Left lung (tissue), 10 donors: ENCODE data around the gene CABP4. TPM values are rescaled to one million over a fixed set of nuclear protein-coding genes. Genes with fewer than 3 reads are reported as not detected.

Source experiments
- ATAC-seq: fragments of 200-7000 bp; cut with Tn5 transposase; one replicate; pipeline ENCODE4 v1.9.1; 2020; ENCODE audit warnings: moderate library complexity
- DNase-seq, 4 donors: peaks; one replicate each; pipeline ENCODE4 v3.0.0-alpha.2; 2013 to 2020
- H3K27ac ChIP-seq, 2 donors: fragments of 200-600 bp; sonication (generic) in 1 of 2; one replicate each; pipeline versions ENCODE4 v1.5.0 to v1.8.0; 2020 to 2021
- H3K27me3 ChIP-seq, 2 donors: fragments of 200-600 bp; sonication (generic) in 1 of 2; one replicate each; pipeline versions ENCODE4 v1.5.0 to v1.8.0; 2020 to 2021
- H3K36me3 ChIP-seq, 2 donors: fragments of 200-600 bp; sonication (generic) in 1 of 2; one replicate each; pipeline versions ENCODE4 v1.5.0 to v1.8.0; 2020 to 2021
- H3K4me1 ChIP-seq, 2 donors: fragments of 200-600 bp; one replicate each; pipeline ENCODE4 v1.8.0; 2021
- H3K4me3 ChIP-seq, 2 donors: fragments of 200-600 bp; sonication (generic) in 1 of 2; one replicate each; pipeline versions ENCODE4 v1.5.0 to v1.8.0; 2020 to 2021; ENCODE audit warnings: mild to moderate bottlenecking in 1 of 2
- H3K9me3 ChIP-seq, 2 donors: fragments of 200-600 bp; sonication (generic) in 1 of 2; one replicate each; pipeline versions ENCODE4 v1.5.0 to v1.8.0; 2020 to 2021
- CTCF ChIP-seq, 2 donors: fragments of 200-600 bp; sonication (generic) in 1 of 2; IDR thresholded peaks; one replicate each; pipeline versions ENCODE4 v1.5.0 to v1.8.0; 2021; ENCODE audit warnings: antibody characterized with exemption in 2 of 2
- intact Hi-C, 2 donors: fragments of 100-400 bp; cut with DNase I; formaldehyde crosslinking; loops; one replicate each; pipeline versions ENCODE4 v1.11.2 to v1.14.2; 2022
- microRNA-seq, 2 donors: library from miRNA; unstranded; fragments of <30 nt; microRNA quantifications; one replicate each; pipeline ENCODE4, GENCODE V29; 2019
- polyA plus RNA-seq, 6 donors: library from polyadenylated mRNA; unstranded; fragments of 120-200 nt; gene quantifications; one replicate each; pipeline ENCODE4 v1.2.1, GENCODE V29; 2013; ENCODE audit not compliant: insufficient read length in 6 of 6
- total RNA-seq, 2 donors: library from RNA; stranded (reverse); fragmentation: NEBNext Ultra II Directional; extraction: Animal tissue kit (Norgen Biotek cat#: 25700); gene quantifications; one replicate each; pipeline ENCODE4 v1.2.1, GENCODE V29; 2021
- donor health status: DM: no; HTN: yes; CAD: no.
- donor health status: DM: no; HTN: no; CAD: no.

Gene CABP4
- total and polyA plus RNA-seq, 8 donors: 1.4 to 2.8 (median 2.2) TPM

GRCh38 chr11:67507242-67507863, 52.2 kb downstream of the CABP4 start:
- ATAC-seq (peak; percentile 28), DNase-seq (no peak)
- no peaks in the 10 kb centered on the region for H3K9me3 ChIP-seq
- H3K27me3 ChIP-seq: peaks cover 0 to 41% of the 10 kb centered on the region in 2 donors
- peak overlapping the region; percentile 83 to 94 for H3K4me3 ChIP-seq
- H3K36me3 ChIP-seq: peaks cover 0 to 12% of the 10 kb centered on the region in 2 donors
- H3K4me1 ChIP-seq: peaks cover 24 to 55% of the 10 kb centered on the region in 2 donors
- intact Hi-C loops: loop anchor here in 1 of 2 donors (5.0 kb wide), 1 partner anchor 115 kb away; the partner anchor contains the start of gene RAD9A
- H3K27ac ChIP-seq: peak overlapping the region; percentile 97 to 99
- TF ChIP-seq CTCF (IDR thresholded peaks at IDR 0.05): no peak

- no peaks in the 10 kb centered on the region for H3K9me3 ChIP-seq
- peak within 1 kb of the TSS; percentile 83 to 94 for H3K4me3 ChIP-seq
- ATAC-seq (peak; percentile 82), DNase-seq (peak; percentile 90 to 100 (median 98))
- intact Hi-C loops: loop anchor here in 1 of 2 donors (5.0 kb wide), 1 partner anchor 116 kb away; the partner anchor contains the start of gene RAD9A
- H3K36me3 ChIP-seq: peaks cover 0 to 7% of the 10 kb centered on the region in 2 donors
- no peak for TF ChIP-seq CTCF (IDR thresholded peaks at IDR 0.05)
- peaks cover 0 to 46% of the 10 kb centered on the region in 2 donors for H3K27me3 ChIP-seq
- peak within 1 kb of the TSS; percentile 97 to 99 for H3K27ac ChIP-seq
- peaks cover 24 to 52% of the 10 kb centered on the region in 2 donors for H3K4me1 ChIP-seq
Observed at GRCh38 chr11:67507864-67508485, 52.8 kb downstream of the CABP4 start, which contains the start of gene CDK2AP2. TSS of gene CDK2AP2 (minus strand) at chr11:67508162. CDS start at chr11:67508082, 80 bp downstream.

- Histone ChIP-seq H3K9me3 (no peaks in the 10 kb centered on the region), H3K27ac (peak overlapping the region; percentile 97 to 99), H3K36me3 (peaks cover 0 to 7% of the 10 kb centered on the region in 2 donors), H3K27me3 (peaks cover 0 to 49% of the 10 kb centered on the region in 2 donors), H3K4me3 (peak overlapping the region; percentile 83 to 94), H3K4me1 (peaks cover 21 to 46% of the 10 kb centered on the region in 2 donors)
- DNase-seq (peak; percentile 93 to 98 (median 97)), ATAC-seq (peak; percentile 52)
- TF ChIP-seq CTCF (IDR thresholded peaks at IDR 0.05): no peak
- intact Hi-C loops: loop anchor here in 1 of 2 donors (5.0 kb wide), 1 partner anchor 116 kb away; the partner anchor contains the start of gene RAD9A
Observed at GRCh38 chr11:67508486-67509121, 53.5 kb downstream of the CABP4 start.

- DNase-seq (no peak), ATAC-seq (no peak)
- TF ChIP-seq CTCF (IDR thresholded peaks at IDR 0.05): no peak
- Histone ChIP-seq H3K4me1 (peaks cover 18 to 32% of the 10 kb centered on the region in 2 donors), H3K27me3 (peaks cover 0 to 40% of the 10 kb centered on the region in 2 donors), H3K27ac (no peak overlapping the region), H3K9me3 (no peaks in the 10 kb centered on the region), H3K36me3 (peaks cover 0 to 7% of the 10 kb centered on the region in 2 donors), H3K4me3 (no peak overlapping the region)
- intact Hi-C loops: no loop called here
Observed at GRCh38 chr11:67510023-67510345, 54.8 kb downstream of the CABP4 start.

Small RNAs within 50 kb of the gene (microRNA-seq; reads per million reads assigned to microRNA genes)
- gene MIR6752: 0.27 to 0.34 reads per million in 2 donors

Other genes with a start within 250 kb of the CABP4 start
- 100 to 1,000 TPM in 1 of 2 donors, 10 to 100 TPM in 1; 55.2 to 118 TPM for gene GRK2, start 188.9 kb upstream of the CABP4 start, total RNA-seq
- gene GRK2, start 188.9 kb upstream of the CABP4 start, polyA plus RNA-seq: 10 to 100 TPM; 56.9 to 79.9 (median 59.4) TPM
- 10 to 100 TPM; 48.0 to 81.2 TPM for gene ANKRD13D, start 166.1 kb upstream of the CABP4 start, total RNA-seq
- 10 to 100 TPM; 34.5 to 61.0 (median 49.6) TPM for gene ANKRD13D, start 166.1 kb upstream of the CABP4 start, polyA plus RNA-seq
- gene SSH3, start 151.8 kb upstream of the CABP4 start, total RNA-seq: 10 to 100 TPM; 28.7 to 44.9 TPM
- gene SSH3, start 151.8 kb upstream of the CABP4 start, polyA plus RNA-seq: 10 to 100 TPM; 23.0 to 34.5 (median 28.3) TPM
- 10 to 100 TPM; 67.7 to 77.3 TPM for gene POLD4, start 101.8 kb upstream of the CABP4 start, total RNA-seq
- gene POLD4, start 101.8 kb upstream of the CABP4 start, polyA plus RNA-seq: 10 to 100 TPM; 26.7 to 35.1 (median 32.5) TPM
- gene CLCF1, start 81.8 kb upstream of the CABP4 start, total RNA-seq: 1 to 10 TPM; 7.3 to 9.2 TPM
- gene CLCF1, start 81.8 kb upstream of the CABP4 start, polyA plus RNA-seq: 10 to 100 TPM; 10.9 to 15.3 (median 12.3) TPM
- gene RAD9A, start 63.4 kb upstream of the CABP4 start, total RNA-seq: 10 to 100 TPM; 18.4 to 21.5 TPM
- gene RAD9A, start 63.4 kb upstream of the CABP4 start, polyA plus RNA-seq: 10 to 100 TPM; 22.9 to 31.3 (median 24.5) TPM
- gene PPP1CA, start 53.5 kb upstream of the CABP4 start, total RNA-seq: 100 to 1,000 TPM; 138 to 173 TPM
- 100 to 1,000 TPM; 108 to 144 (median 139) TPM for gene PPP1CA, start 53.5 kb upstream of the CABP4 start, polyA plus RNA-seq
- 10 to 100 TPM in 1 of 2 donors, 1 to 10 TPM in 1; 8.0 to 15.5 TPM for gene TBC1D10C, start 51.3 kb upstream of the CABP4 start, total RNA-seq
- 1 to 10 TPM; 4.2 to 6.5 (median 5.1) TPM for gene TBC1D10C, start 51.3 kb upstream of the CABP4 start, polyA plus RNA-seq
- gene CARNS1, start 39.7 kb upstream of the CABP4 start, total RNA-seq: 1 to 10 TPM in 1 of 2 donors, under 1 TPM in 1; 0.71 to 1.2 TPM
- gene CARNS1, start 39.7 kb upstream of the CABP4 start, polyA plus RNA-seq: 1 to 10 TPM; 2.9 to 5.6 (median 4.1) TPM
- gene RPS6KB2, start 26.9 kb upstream of the CABP4 start, total RNA-seq: 10 to 100 TPM; 37.7 to 44.1 TPM
- gene RPS6KB2, start 26.9 kb upstream of the CABP4 start, polyA plus RNA-seq: 10 to 100 TPM; 39.6 to 47.0 (median 42.0) TPM
- 10 to 100 TPM in 1 of 2 donors, 1 to 10 TPM in 1; 5.4 to 12.5 TPM for gene PTPRCAP, start 17.7 kb upstream of the CABP4 start, total RNA-seq
- 1 to 10 TPM; 1.6 to 3.0 (median 2.2) TPM for gene PTPRCAP, start 17.7 kb upstream of the CABP4 start, polyA plus RNA-seq
- gene CORO1B, start 11.9 kb upstream of the CABP4 start, total RNA-seq: 100 to 1,000 TPM; 111 to 119 TPM
- 10 to 100 TPM; 43.5 to 61.1 (median 50.4) TPM for gene CORO1B, start 11.9 kb upstream of the CABP4 start, polyA plus RNA-seq
- gene GPR152, start 2.6 kb upstream of the CABP4 start, total RNA-seq: not detected
- gene GPR152, start 2.6 kb upstream of the CABP4 start, polyA plus RNA-seq: not detected
- 10 to 100 TPM; 45.9 to 51.8 TPM for gene TMEM134, start 13.9 kb downstream of the CABP4 start, total RNA-seq
- 10 to 100 TPM; 33.4 to 51.8 (median 43.3) TPM for gene TMEM134, start 13.9 kb downstream of the CABP4 start, polyA plus RNA-seq
- 10 to 100 TPM; 61.7 to 68.2 TPM for gene AIP, start 27.7 kb downstream of the CABP4 start, total RNA-seq
- 10 to 100 TPM; 55.7 to 62.5 (median 60.4) TPM for gene AIP, start 27.7 kb downstream of the CABP4 start, polyA plus RNA-seq
- 10 to 100 TPM; 51.6 to 55.5 TPM for gene PITPNM1, start 50.0 kb downstream of the CABP4 start, total RNA-seq
- 10 to 100 TPM; 15.5 to 36.3 (median 20.5) TPM for gene PITPNM1, start 50.0 kb downstream of the CABP4 start, polyA plus RNA-seq
- gene CDK2AP2, start 52.8 kb downstream of the CABP4 start, total RNA-seq: 10 to 100 TPM; 82.2 to 92.8 TPM
- 10 to 100 TPM; 25.8 to 40.0 (median 29.2) TPM for gene CDK2AP2, start 52.8 kb downstream of the CABP4 start, polyA plus RNA-seq
- not detected for gene CABP2, start 68.1 kb downstream of the CABP4 start, total RNA-seq
- not detected for gene CABP2, start 68.1 kb downstream of the CABP4 start, polyA plus RNA-seq
- 1,000 to 10,000 TPM in 1 of 2 donors, 100 to 1,000 TPM in 1; 790 to 1,058 TPM for gene GSTP1, start 128.5 kb downstream of the CABP4 start, total RNA-seq
- 100 to 1,000 TPM; 651 to 768 (median 717) TPM for gene GSTP1, start 128.5 kb downstream of the CABP4 start, polyA plus RNA-seq
- 100 to 1,000 TPM; 136 to 155 TPM for gene NDUFV1, start 151.6 kb downstream of the CABP4 start, total RNA-seq
- gene NDUFV1, start 151.6 kb downstream of the CABP4 start, polyA plus RNA-seq: 100 to 1,000 TPM; 155 to 204 (median 170) TPM
- 10 to 100 TPM; 10.7 to 18.1 TPM for gene NUDT8, start 174.6 kb downstream of the CABP4 start, total RNA-seq
- gene NUDT8, start 174.6 kb downstream of the CABP4 start, polyA plus RNA-seq: 1 to 10 TPM; 3.8 to 5.8 (median 5.0) TPM
- gene TBX10, start 184.4 kb downstream of the CABP4 start, total RNA-seq: not detected
- under 1 TPM in 1 of 6 donors, not detected in 5; 0.18 TPM for gene TBX10, start 184.4 kb downstream of the CABP4 start, polyA plus RNA-seq
- gene ACY3, start 195.4 kb downstream of the CABP4 start, total RNA-seq: under 1 TPM; 0.29 to 0.61 TPM
- gene ACY3, start 195.4 kb downstream of the CABP4 start, polyA plus RNA-seq: under 1 TPM; 0.23 to 0.74 (median 0.57) TPM
- gene ALDH3B2, start 219.3 kb downstream of the CABP4 start, total RNA-seq: under 1 TPM; 0.79 to 0.94 TPM
- 1 to 10 TPM in 4 of 6 donors, under 1 TPM in 2; 0.91 to 1.7 (median 1.1) TPM for gene ALDH3B2, start 219.3 kb downstream of the CABP4 start, polyA plus RNA-seq